HG02798 (cell line): ENCODE data around the gene IGFLR1.

ENCODE experiments used
- ATAC-seq: cut with Tn5 transposase; IDR thresholded peaks from one replicate; pipeline ENCODE4 v1.9.1; 2021; ENCODE audit warnings: mild to moderate bottlenecking; ENCODE audit not compliant: unreplicated experiment, poor library complexity

Gene IGFLR1

GRCh38 chr19:35742121-35742724, at the start of gene IGFLR1:
Gene IGFLR1 (minus strand): TSS chr19:35742452. CDS start chr19:35741180, 1,272 bp downstream.
- ATAC-seq = no peak

- ATAC-seq = no peak
Measured at GRCh38 chr19:35791814-35792279, 49.6 kb upstream of the IGFLR1 start.

GRCh38 chr19:35790981-35791813, 48.9 kb upstream of the IGFLR1 start:
- no peak for ATAC-seq

GRCh38 chr19:35789978-35790944, 48.0 kb upstream of the IGFLR1 start:
- no peak for ATAC-seq

- ATAC-seq = no peak
Measured at GRCh38 chr19:35789195-35789977, 47.1 kb upstream of the IGFLR1 start.

- ATAC-seq = no peak
Measured at GRCh38 chr19:35788205-35788960, 46.1 kb upstream of the IGFLR1 start.

- no peak for ATAC-seq
Measured at GRCh38 chr19:35787227-35787799, 45.1 kb upstream of the IGFLR1 start.

- ATAC-seq = no peak
Measured at GRCh38 chr19:35786299-35787160, 44.3 kb upstream of the IGFLR1 start.

GRCh38 chr19:35785339-35785627, 43.0 kb upstream of the IGFLR1 start:
- no peak for ATAC-seq

GRCh38 chr19:35784503-35785338, 42.5 kb upstream of the IGFLR1 start:
- ATAC-seq = no peak

- no peak for ATAC-seq
Measured at GRCh38 chr19:35783469-35784434, 41.5 kb upstream of the IGFLR1 start.

GRCh38 chr19:35782589-35782988, 40.3 kb upstream of the IGFLR1 start:
- no peak for ATAC-seq

GRCh38 chr19:35781650-35782049, 39.4 kb upstream of the IGFLR1 start:
- ATAC-seq = no peak

- ATAC-seq = no peak
Measured at GRCh38 chr19:35780717-35781116, 38.5 kb upstream of the IGFLR1 start.

- no peak for ATAC-seq
Measured at GRCh38 chr19:35780058-35780457, 37.8 kb upstream of the IGFLR1 start.

GRCh38 chr19:35779033-35779432, 36.8 kb upstream of the IGFLR1 start:
- ATAC-seq = no peak
